Transverse colon (tissue), 4 donors: ENCODE results near the gene TNNT2. TPM values are rescaled to one million over a fixed set of nuclear protein-coding genes. Genes with fewer than 3 reads are reported as not detected.

ENCODE experiments used
- DNase-seq: peaks from one replicate; pipeline ENCODE4 v3.0.0-alpha.2; 2019
- H3K27ac ChIP-seq, 4 donors: fragments of 200-600 bp; sonication (generic); 2 replicates each; pipeline ENCODE4 v1.5.1; 2016 to 2018; ENCODE audit warnings: inconsistent platforms in 4 of 4
- H3K27me3 ChIP-seq: fragments of 200-600 bp; sonication (generic); 2 replicates; pipeline ENCODE4 v1.5.1; 2017; ENCODE audit warnings: inconsistent platforms
- H3K36me3 ChIP-seq, 4 donors: fragments of 200-600 bp; sonication (generic); 2 replicates each; pipeline ENCODE4 v1.5.1; 2017 to 2019; ENCODE audit warnings: inconsistent platforms in 4 of 4
- H3K4me1 ChIP-seq, 4 donors: fragments of 200-600 bp; sonication (generic); 2 replicates each; pipeline ENCODE4 v1.5.1; 2017 to 2020; ENCODE audit warnings: inconsistent platforms in 4 of 4
- H3K4me3 ChIP-seq, 4 donors: fragments of 200-600 bp; sonication (generic); 1 replicate in 1 of 4; 2 replicates in 3 of 4; pipeline versions ENCODE4 v1.5.1 to v1.6.1; 2017 to 2019; ENCODE audit warnings: inconsistent platforms in 4 of 4
- H3K9me3 ChIP-seq, 2 donors: fragments of 200-600 bp; sonication (generic); 2 replicates each; pipeline ENCODE4 v1.5.1; 2017 to 2019; ENCODE audit warnings: inconsistent platforms in 2 of 2
- CTCF ChIP-seq, 5 experiments: fragments of 200-600 bp in 3 of 5; fragments of 450-650 bp in 2 of 5; sonication (generic) in 3 of 5; IDR thresholded peaks; 1 replicate in 2 of 5; 2 replicates in 3 of 5; pipeline ENCODE4 v1.5.1; 2016 to 2017; ENCODE audit warnings: antibody characterized with exemption in 5 of 5, inconsistent platforms in 3 of 5, mild to moderate bottlenecking in 2 of 5, moderate library complexity in 1 of 5
- EP300 ChIP-seq: sonication (generic); formaldehyde crosslinking; IDR thresholded peaks from one replicate; pipeline ENCODE4 v1.6.1; 2017; ENCODE audit warnings: antibody characterized with exemption, low read depth
- POLR2A ChIP-seq: fragments of 450-650 bp; IDR thresholded peaks from one replicate; pipeline ENCODE4 v1.6.1; 2016; ENCODE audit warnings: antibody characterized with exemption, mild to moderate bottlenecking, moderate library complexity
- POLR2AphosphoS5 ChIP-seq, 3 donors: sonication (generic); formaldehyde crosslinking; IDR thresholded peaks; one replicate each; pipeline ENCODE4 v1.6.1; 2016; ENCODE audit warnings: antibody characterized with exemption in 3 of 3
- WGBS, 2 donors: methylation state at CpG; one replicate each; pipeline ENCODE4 v1.1.5; 2018; ENCODE audit warnings: low coverage in 1 of 2; 5-methylcytosine and 5-hydroxymethylcytosine counted together
- in situ Hi-C, 4 donors: fragments of 200-750 bp; cut with MboI; loops; one replicate each; pipeline versions ENCODE4 v1.15.0 to v1.15.1; 2017; ENCODE audit warnings: low sequenced_read_pairs in 3 of 4, low pct_ligation_motif_present in 1 of 4, low pct_unique_long_range_greater_than_20kb in 1 of 4
- intact Hi-C: fragments of 100-400 bp; cut with DNase I; formaldehyde crosslinking; loops from one replicate; pipeline ENCODE4 v1.15.1; 2023; ENCODE audit warnings: low total_unique reads
- total RNA-seq, 4 donors: library from RNA; depleted of rRNA; stranded (reverse); fragments of >200 nt; gene quantifications; one replicate each; pipeline ENCODE4 v1.1.0, GENCODE V29; 2016

Gene TNNT2
- total RNA-seq, 4 donors from 2014 or later: 0.14 to 0.95 TPM; not detected in 2

- no peak overlapping the region for H3K27ac ChIP-seq
- no peaks in the 10 kb centered on the region for H3K36me3 ChIP-seq
- 63% methylated on average over 3 of the region's 3 CpGs; no CpG with 5 or more reads in 1 of the 2 donors for WGBS, 2 donors
- H3K4me3 ChIP-seq: no peak overlapping the region
- no peaks in the 10 kb centered on the region for H3K9me3 ChIP-seq
- H3K27me3 ChIP-seq: no peaks in the 10 kb centered on the region
- no peak for TF ChIP-seq CTCF (IDR thresholded peaks at IDR 0.05)
- TF ChIP-seq POLR2A: no peak
- TF ChIP-seq EP300: no peak
- TF ChIP-seq POLR2AphosphoS5 (IDR thresholded peaks at IDR 0.05): no peak
- in situ Hi-C loops (no loop called here), intact Hi-C loops (no loop called here)
- no peaks in the 10 kb centered on the region for H3K4me1 ChIP-seq
- no peak for DNase-seq
Observed at GRCh38 chr1:201335901-201336300, 41.6 kb downstream of the TNNT2 start.

- in situ Hi-C loops (no loop called here), intact Hi-C loops (no loop called here)
- 86 to 89% methylated on average over 3 to 10 of the region's 10 CpGs for WGBS, 2 donors
- no peak overlapping the region for H3K4me3 ChIP-seq
- TF ChIP-seq CTCF (IDR thresholded peaks at IDR 0.05) (no peak), EP300 (no peak), POLR2A (no peak), POLR2AphosphoS5 (IDR thresholded peaks at IDR 0.05) (no peak)
- DNase-seq: no peak
- H3K27me3 ChIP-seq: no peaks in the 10 kb centered on the region
- no peaks in the 10 kb centered on the region for H3K36me3 ChIP-seq
- no peaks in the 10 kb centered on the region for H3K9me3 ChIP-seq
- no peak overlapping the region for H3K27ac ChIP-seq
- no peaks in the 10 kb centered on the region for H3K4me1 ChIP-seq
Observed at GRCh38 chr1:201335174-201335870, 42.2 kb downstream of the TNNT2 start.

- in situ Hi-C loops (no loop called here), intact Hi-C loops (no loop called here)
- H3K27me3 ChIP-seq: no peaks in the 10 kb centered on the region
- WGBS, 2 donors: 80 to 81% methylated on average over 9 to 11 of the region's 11 CpGs
- no peak overlapping the region for H3K27ac ChIP-seq
- TF ChIP-seq POLR2A (no peak), POLR2AphosphoS5 (IDR thresholded peaks at IDR 0.05) (no peak), CTCF (IDR thresholded peaks at IDR 0.05) (no peak), EP300 (no peak)
- H3K4me3 ChIP-seq: no peak overlapping the region
- no peaks in the 10 kb centered on the region for H3K9me3 ChIP-seq
- no peaks in the 10 kb centered on the region for H3K4me1 ChIP-seq
- no peaks in the 10 kb centered on the region for H3K36me3 ChIP-seq
- DNase-seq: no peak
Observed at GRCh38 chr1:201334325-201335173, 42.9 kb downstream of the TNNT2 start.

- H3K36me3 ChIP-seq: no peaks in the 10 kb centered on the region
- no peak for TF ChIP-seq POLR2A
- no peak for TF ChIP-seq POLR2AphosphoS5 (IDR thresholded peaks at IDR 0.05)
- DNase-seq: no peak
Observed at GRCh38 chr1:201332616-201333335, 44.7 kb downstream of the TNNT2 start.

More at GRCh38 chr1:201332616-201333335, 44.7 kb downstream of the TNNT2 start:
- no peak overlapping the region for H3K27ac ChIP-seq
- no peak overlapping the region for H3K4me3 ChIP-seq
- 83 to 96% methylated on average over 4 to 10 of the region's 10 CpGs for WGBS, 2 donors
- no peaks in the 10 kb centered on the region for H3K4me1 ChIP-seq
- H3K9me3 ChIP-seq: no peaks in the 10 kb centered on the region
- no peaks in the 10 kb centered on the region for H3K27me3 ChIP-seq
- intact Hi-C loops (no loop called here), in situ Hi-C loops (no loop called here)
